Pancreas (tissue), 10 donors: Measurements from ENCODE around the gene ERV3-1. TPM values are rescaled to one million over a fixed set of nuclear protein-coding genes. Genes with fewer than 3 reads are reported as not detected.
"Not testable (repeated sequence)": the region's sequence is repeated elsewhere in the genome, so short reads cannot be mapped to it uniquely, and the experiment has no call there.

Experiments used
- ATAC-seq, 4 donors: fragments of 200-7000 bp; cut with Tn5 transposase; one replicate each; pipeline versions ENCODE4 v1.8.0 to v1.9.1; 2020; ENCODE audit warnings: mild to moderate bottlenecking in 4 of 4, moderate library complexity in 4 of 4
- DNase-seq, 6 donors: peaks; one replicate each; pipeline ENCODE4 v3.0.0-alpha.2; 2020
- FAIRE-seq: peaks from 2 replicates; lab custom pipeline; 2012; peaks lifted over from hg19 to GRCh38; lab: Jason Lieb, UNC
- H3K27ac ChIP-seq, 4 donors: fragments of 200-600 bp; sonication (generic); 1 replicate in 3 of 4; 2 replicates in 1 of 4; pipeline versions ENCODE4 v1.5.0 to v1.8.0; 2020
- H3K27me3 ChIP-seq, 4 donors: fragments of 200-600 bp; one replicate each; pipeline ENCODE4 v1.8.0; 2021
- H3K36me3 ChIP-seq, 3 donors: fragments of 200-600 bp; sonication (generic) in 1 of 3; one replicate each; pipeline versions ENCODE4 v1.5.0 to v1.8.0; 2020 to 2021
- H3K4me1 ChIP-seq, 3 donors: fragments of 200-600 bp; one replicate each; pipeline ENCODE4 v1.8.0; 2021
- H3K4me3 ChIP-seq, 4 donors: fragments of 200-600 bp; sonication (generic) in 2 of 4; one replicate each; pipeline versions ENCODE4 v1.5.0 to v1.8.0; 2020 to 2021
- H3K9me3 ChIP-seq, 4 donors: fragments of 200-600 bp; one replicate each; pipeline ENCODE4 v1.8.0; 2021
- CTCF ChIP-seq, 4 donors: fragments of 200-600 bp; sonication (generic) in 3 of 4; IDR thresholded peaks; one replicate each; pipeline versions ENCODE4 v1.5.0 to v1.8.0; 2021; ENCODE audit warnings: antibody characterized with exemption in 4 of 4
- WGBS, 2 donors: extraction: QIAGEN DNeasy Blood & Tissue Kit; methylation state at CpG; one replicate each; pipeline ENCODE4 v1.1.7; 2013; 5-methylcytosine and 5-hydroxymethylcytosine counted together
- intact Hi-C, 3 donors: fragments of 100-400 bp; cut with DNase I; formaldehyde crosslinking; loops; one replicate each; pipeline versions ENCODE4 v1.11.1 to v1.14.2; 2022
- polyA plus RNA-seq, 2 donors: library from polyadenylated mRNA; stranded (reverse); fragments of 200-250 nt; gene quantifications; one replicate each; pipeline ENCODE4 v1.2.3, GENCODE V29; 2013
- total RNA-seq, 6 donors: library from RNA; stranded (reverse); fragmentation: NEBNext Ultra II Directional in 4 of 6; extraction: Animal tissue kit (Norgen Biotek cat#: 25700) in 4 of 6; gene quantifications; one replicate each; pipeline versions ENCODE4 v1.2.1 to v1.2.4, GENCODE V29; 2021 to 2023
- donor health status: healthy with polysubstance abuse.
- donor health status: DM: no; HTN: no; CAD: no; lungs with moderate emphysema.
- donor health status: DM: no; HTN: no; CAD: no.
- donor health status: control.
- donor health status: control.
- donor health status: Bipolar disorder and iron deficiency.
- donor health status: DM: yes; HTN: yes; CAD: no.
- donor health status: DM: no; HTN: no; CAD: no.
- donor health status: DM: no; HTN: no; CAD: no.
- donor health status: DM: yes; HTN: yes; CAD: no.

ERV3-1 gene
- total and polyA plus RNA-seq, 8 donors, result 2.7 to 12.7 (median 4.5) TPM

GRCh38 chr7:64959072-64959747 is 47.3 kb downstream of the ERV3-1 start:
- H3K27ac ChIP-seq, result no peak overlapping the region
- H3K9me3 ChIP-seq, result no peaks in the 10 kb centered on the region
- no peaks in the 10 kb centered on the region for H3K36me3 ChIP-seq
- ATAC-seq (no peak), FAIRE-seq (no peak), DNase-seq (no peak)
- no peaks in the 10 kb centered on the region for H3K4me1 ChIP-seq
- no peaks in the 10 kb centered on the region for H3K27me3 ChIP-seq
- no peak for TF ChIP-seq CTCF (IDR thresholded peaks at IDR 0.05)
- 77 to 87% methylated on average over 3 of the region's 3 CpGs for WGBS, 2 donors
- no peak overlapping the region for H3K4me3 ChIP-seq
- intact Hi-C loops, result no loop called here

- TF ChIP-seq CTCF (IDR thresholded peaks at IDR 0.05), result peak; percentile 45 to 74 (median 69)
- ATAC-seq (peak; percentile 64 to 86 (median 79)), FAIRE-seq (peak; percentile 72), DNase-seq (no peak)
- no peaks in the 10 kb centered on the region for H3K9me3 ChIP-seq
- H3K27ac ChIP-seq, result no peak overlapping the region
- no peaks in the 10 kb centered on the region for H3K36me3 ChIP-seq
- no peak overlapping the region for H3K4me3 ChIP-seq
- no peaks in the 10 kb centered on the region for H3K27me3 ChIP-seq
- intact Hi-C loops, result no loop called here
- WGBS, 2 donors, result 0 to 3% methylated on average over 1 of the region's 1 CpG
- H3K4me1 ChIP-seq, result peaks cover 0 to 2% (median 0%) of the 10 kb centered on the region in 3 donors
Measured at GRCh38 chr7:64951250-64951848, 55.1 kb downstream of the ERV3-1 start.

- intact Hi-C loops, result not testable (repeated sequence)
Measured at GRCh38 chr7:64950673-64951072, 55.8 kb downstream of the ERV3-1 start.

GRCh38 chr7:64948774-64949173 is 57.7 kb downstream of the ERV3-1 start:
- FAIRE-seq, H3K9me3 ChIP-seq: not testable (repeated sequence)
- intact Hi-C loops, result loop anchor here in 1 of 3 donors (10.0 kb wide), 1 partner anchor 356 kb away; no protein-coding TSS in a partner anchor

More at GRCh38 chr7:64950673-64951072, 55.8 kb downstream of the ERV3-1 start:
- peak in 1 of 4 donors; percentile 44 for ATAC-seq
- not testable (repeated sequence) for H3K27me3 ChIP-seq, H3K4me3 ChIP-seq, H3K36me3 ChIP-seq, H3K27ac ChIP-seq, H3K4me1 ChIP-seq, DNase-seq, H3K9me3 ChIP-seq, FAIRE-seq
- 53 to 55% methylated on average over 9 of the region's 9 CpGs for WGBS, 2 donors

GRCh38 chr7:64947252-64948000 is 59.1 kb downstream of the ERV3-1 start:
- H3K4me1 ChIP-seq, result peaks cover 0 to 2% (median 0%) of the 10 kb centered on the region in 3 donors
- H3K27me3 ChIP-seq, result no peaks in the 10 kb centered on the region
- FAIRE-seq (no peak), DNase-seq (peak in 3 of 6 donors; percentile 46 to 77 (median 68)), ATAC-seq (peak; percentile 44 to 67 (median 64))
- H3K27ac ChIP-seq, result no peak overlapping the region
- no peaks in the 10 kb centered on the region for H3K36me3 ChIP-seq
- H3K9me3 ChIP-seq, result no peaks in the 10 kb centered on the region
- TF ChIP-seq CTCF (IDR thresholded peaks at IDR 0.05), result no peak
- 1 to 3% methylated on average over 48 to 59 of the region's 59 CpGs for WGBS, 2 donors
- intact Hi-C loops, result loop anchor here in 1 of 3 donors (10.0 kb wide), 1 partner anchor 357 kb away; no protein-coding TSS in a partner anchor
- peak overlapping the region; percentile 3 to 54 (median 39) for H3K4me3 ChIP-seq

More at GRCh38 chr7:64948774-64949173, 57.7 kb downstream of the ERV3-1 start:
- not testable (repeated sequence) for H3K4me1 ChIP-seq, H3K27ac ChIP-seq, H3K27me3 ChIP-seq, ATAC-seq, H3K36me3 ChIP-seq, DNase-seq, H3K4me3 ChIP-seq
- 82 to 96% methylated on average over 1 of the region's 1 CpG for WGBS, 2 donors
